ENCODE data around the gene NCAPD2. TPM values are rescaled to one million over a fixed set of nuclear protein-coding genes. Genes with fewer than 3 reads are reported as not detected.

The NCAPD2 gene
- total RNA-seq, 1 experiment from 2014 or later, result 204 TPM

GRCh38 chr12:6553051-6553868, 59.4 kb downstream of the NCAPD2 start:
- Mint-ChIP-seq H3K36me3 (ENCODE audit: insufficient read depth, unreplicated experiment) (peaks cover 27% of the 10 kb centered on the region), H3K9me3 (ENCODE audit: unreplicated experiment) (no peaks in the 10 kb centered on the region), H3K27ac (ENCODE audit: unreplicated experiment) (no peak overlapping the region), H3K4me3 (ENCODE audit: unreplicated experiment) (no peak overlapping the region), H3K4me1 (ENCODE audit: low read depth, unreplicated experiment) (peaks cover 2% of the 10 kb centered on the region), H3K27me3 (ENCODE audit: insufficient read depth, unreplicated experiment) (no peaks in the 10 kb centered on the region)
- BruUV-seq (replicated peaks), result no TSS peak
- Histone ChIP-seq H3K4me3 (ENCODE audit: low read depth, low read length) (no peak overlapping the region), H3K9me3 (no peaks in the 10 kb centered on the region), H3K27me3 (replicated peaks; ENCODE audit: control insufficient read depth, insufficient read depth, low read length) (no peaks in the 10 kb centered on the region), H3K4me1 (peaks cover 12% of the 10 kb centered on the region), H3K36me3 (ENCODE audit: control insufficient read depth, insufficient read depth, low read length) (peaks cover 4% of the 10 kb centered on the region; the same call in 1 of the 2 replicates)
- intact Hi-C loops (cut with micrococcal nuclease; ENCODE audit: unreplicated experiment), result loop anchor here (5.0 kb wide), 1 partner anchor 144 kb away; no protein-coding TSS in a partner anchor
- no peak for DNase-seq
- ChIA-PET CTCF (interaction anchor here (0.6 to 3.2 kb wide), 14 partner anchors 12 to 606 kb away, joined by 3 to 16 read pairs (median 4); partner anchors contain the start of genes GAPDH, NOP2, VAMP1 and ZNF384), POLR2A (interaction anchor here (0.5 to 3.6 kb wide), 4 partner anchors 12 to 82 kb away, joined by 4 to 24 read pairs (median 8); partner anchors contain the start of genes GAPDH and VAMP1)
- TF ChIP-seq CTCF (IDR thresholded peaks at IDR 0.05; ENCODE audit: insufficient read depth in 1 of 2, low read depth in 1 of 2, low read length in 1 of 2, severe bottlenecking in 1 of 2, unreplicated experiment in 1 of 2), result no peak

- peaks cover 4% of the 10 kb centered on the region; the same call in 1 of the 2 replicates for H3K36me3 ChIP-seq (ENCODE audit: control insufficient read depth, insufficient read depth, low read length)
- H3K9me3 Mint-ChIP-seq (ENCODE audit: unreplicated experiment), result no peaks in the 10 kb centered on the region
- no TSS peak for BruUV-seq (replicated peaks)
- H3K4me1 Mint-ChIP-seq (ENCODE audit: low read depth, unreplicated experiment), result no peaks in the 10 kb centered on the region
- no peaks in the 10 kb centered on the region for H3K27me3 Mint-ChIP-seq (ENCODE audit: insufficient read depth, unreplicated experiment)
- H3K4me3 Mint-ChIP-seq (ENCODE audit: unreplicated experiment), result no peak overlapping the region
- H3K9me3 ChIP-seq, result no peaks in the 10 kb centered on the region
- peak; percentile 87 to 91 for DNase-seq
- H3K4me3 ChIP-seq (ENCODE audit: low read depth, low read length), result no peak overlapping the region
- intact Hi-C loops (cut with micrococcal nuclease; ENCODE audit: unreplicated experiment), result loop anchor here (5.0 kb wide), 1 partner anchor 143 kb away; no protein-coding TSS in a partner anchor
- H3K27ac Mint-ChIP-seq (ENCODE audit: unreplicated experiment), result no peak overlapping the region
- ChIA-PET CTCF (interaction anchor here (0.5 to 1.8 kb wide), 17 partner anchors 11 to 317 kb away, joined by 3 to 11 read pairs (median 3); partner anchors contain the start of genes GAPDH, NOP2, PLEKHG6 and VAMP1), POLR2A (interaction anchor here (3.6 kb wide), 1 partner anchor 20 kb away, joined by 24 read pairs; the partner anchor contains the start of gene GAPDH)
- peaks cover 7% of the 10 kb centered on the region; the same call in 1 of the 2 replicates for H3K4me1 ChIP-seq
- H3K27me3 ChIP-seq (replicated peaks; ENCODE audit: control insufficient read depth, insufficient read depth, low read length), result no peaks in the 10 kb centered on the region
- peaks cover 39% of the 10 kb centered on the region for H3K36me3 Mint-ChIP-seq (ENCODE audit: insufficient read depth, unreplicated experiment)
- TF ChIP-seq CTCF (IDR thresholded peaks at IDR 0.05; ENCODE audit: insufficient read depth in 1 of 2, low read depth in 1 of 2, low read length in 1 of 2, severe bottlenecking in 1 of 2, unreplicated experiment in 1 of 2), result peak; percentile 78 to 84
These were observed 60.5 kb downstream of the NCAPD2 start for GRCh38 chr12:6554168-6555017.
